Fibroblast of villous mesenchyme (primary cell): ENCODE data around the gene CTXND1. TPM values are rescaled to one million over a fixed set of nuclear protein-coding genes. Genes with fewer than 3 reads are reported as not detected.

Experiments used
- DNase-seq: peaks from one replicate; pipeline ENCODE4 v3.0.0-alpha.2; 2010; ENCODE audit warnings: low read depth
- H3K4me3 ChIP-seq: 2 replicates; pipeline ENCODE4 v1.5.1; 2011; ENCODE audit warnings: low read depth, mild to moderate bottlenecking, low read length
- CTCF ChIP-seq: IDR thresholded peaks from 2 replicates; pipeline ENCODE4 v1.5.1; 2012; ENCODE audit warnings: low read depth, mild to moderate bottlenecking, low read length; ENCODE audit not compliant: insufficient read depth
- total RNA-seq: library from RNA; depleted of rRNA; stranded (reverse); fragments of >200 nt; gene quantifications from 2 replicates; pipeline ENCODE4 v1.2.3, GENCODE V29; 2012

CTXND1 gene
- total RNA-seq, 1 donor = not detected

- DNase-seq = peak; percentile 71
- TF ChIP-seq CTCF = peak; percentile 81
- no peak overlapping the region for H3K4me3 ChIP-seq
Observed at GRCh38 chr15:80173022-80173759, 78.8 kb downstream of the CTXND1 start.

- H3K4me3 ChIP-seq = no peak overlapping the region
- TF ChIP-seq CTCF = no peak
- DNase-seq = no peak
Observed at GRCh38 chr15:80172401-80172800, 79.6 kb downstream of the CTXND1 start.

GRCh38 chr15:80171787-80172186, 80.2 kb downstream of the CTXND1 start:
- H3K4me3 ChIP-seq = no peak overlapping the region
- DNase-seq = peak; percentile 5
- no peak for TF ChIP-seq CTCF

GRCh38 chr15:80170596-80170995, 81.4 kb downstream of the CTXND1 start:
- no peak overlapping the region for H3K4me3 ChIP-seq
- no peak for DNase-seq
- TF ChIP-seq CTCF = no peak

GRCh38 chr15:80169768-80170357, 82.2 kb downstream of the CTXND1 start:
- H3K4me3 ChIP-seq = no peak overlapping the region
- no peak for DNase-seq
- no peak for TF ChIP-seq CTCF

GRCh38 chr15:80168421-80168820, 83.6 kb downstream of the CTXND1 start:
- H3K4me3 ChIP-seq = no peak overlapping the region
- TF ChIP-seq CTCF = no peak
- DNase-seq = no peak
